HEK293 (cell line): ENCODE data around the gene LTK.

Experiments
- CTCF ChIP-seq: fragments of 450-650 bp; formaldehyde crosslinking; IDR thresholded peaks from 2 replicates; pipeline ENCODE4 v1.5.1; 2016; ENCODE audit warnings: missing biosample characterization, missing genetic modification characterization
- SCRT1 ChIP-seq: fragments of 450-650 bp; formaldehyde crosslinking; IDR thresholded peaks from 2 replicates; pipeline ENCODE4 v1.5.1; 2016; ENCODE audit warnings: missing biosample characterization, missing genetic modification characterization, borderline replicate concordance
- TCF7L2 ChIP-seq: IDR thresholded peaks from 2 replicates; pipeline ENCODE4 v1.6.1; 2011; ENCODE audit warnings: low read depth, mild to moderate bottlenecking, inconsistent platforms, low read length, moderate library complexity, borderline replicate concordance
- ZFP3 ChIP-seq: fragments of 450-650 bp; formaldehyde crosslinking; IDR thresholded peaks from 2 replicates; pipeline ENCODE4 v1.5.1; 2016; ENCODE audit warnings: low read depth, missing biosample characterization, missing genetic modification characterization
- ZNF114 ChIP-seq: fragments of 450-650 bp; formaldehyde crosslinking; IDR thresholded peaks from 2 replicates; pipeline ENCODE4 v1.5.0; 2017; ENCODE audit warnings: missing biosample characterization, missing genetic modification characterization
- ZNF132 ChIP-seq: fragments of 450-650 bp; formaldehyde crosslinking; IDR thresholded peaks from 2 replicates; pipeline ENCODE4 v1.5.1; 2017; ENCODE audit warnings: missing biosample characterization, missing genetic modification characterization, borderline replicate concordance
- ZNF26 ChIP-seq: fragments of 450-650 bp; formaldehyde crosslinking; IDR thresholded peaks from 2 replicates; pipeline ENCODE4 v1.5.1; 2016; ENCODE audit warnings: missing biosample characterization, missing genetic modification characterization
- ZNF398 ChIP-seq: fragments of 450-650 bp; formaldehyde crosslinking; IDR thresholded peaks from 2 replicates; pipeline ENCODE4 v1.5.1; 2017; ENCODE audit warnings: missing biosample characterization, missing genetic modification characterization

- TF ChIP-seq TCF7L2 (no peak), CTCF (tag by site-specific recombination) (no peak), ZNF26 (no peak), ZNF114 (tag by site-specific recombination) (no peak), ZNF398 (tag by site-specific recombination) (no peak), ZNF132 (tag by site-specific recombination) (no peak), ZFP3 (tag by site-specific recombination) (no peak), SCRT1 (no peak)
Measured at GRCh38 chr15:41462084-41462795, 51.4 kb downstream of the LTK start.
